Lung (tissue), 12 donors: ENCODE data around the gene TSBP1. TPM values are rescaled to one million over a fixed set of nuclear protein-coding genes. Genes with fewer than 3 reads are reported as not detected.
"Not testable (repeated sequence)": the region's sequence is repeated elsewhere in the genome, so short reads cannot be mapped to it uniquely, and the experiment has no call there.

Source experiments
- ATAC-seq: fragments of 200-7000 bp; cut with Tn5 transposase; one replicate; pipeline ENCODE4 v1.9.1; 2020; ENCODE audit warnings: moderate number of reproducible peaks; ENCODE audit not compliant: insufficient read depth, low FRiP score
- DNase-seq, 3 donors: peaks; one replicate each; pipeline ENCODE4 v3.0.0-alpha.2; 2013 to 2017
- H3K27ac ChIP-seq, 2 donors: one replicate each; pipeline ENCODE4 v1.5.1; 2013; ENCODE audit warnings: mild to moderate bottlenecking in 2 of 2, moderate library complexity in 2 of 2, control low read depth in 1 of 2, inconsistent platforms in 1 of 2, low read depth in 1 of 2, low read length in 1 of 2
- H3K27me3 ChIP-seq, 3 donors: one replicate each; pipeline ENCODE4 v1.5.1; 2013; ENCODE audit warnings: low read length in 2 of 3; ENCODE audit not compliant: control insufficient read depth in 3 of 3, insufficient read depth in 3 of 3
- H3K36me3 ChIP-seq, 4 donors: one replicate each; pipeline ENCODE4 v1.5.1; 2013; ENCODE audit warnings: low read length in 4 of 4, mild to moderate bottlenecking in 1 of 4, moderate library complexity in 1 of 4; ENCODE audit not compliant: control insufficient read depth in 4 of 4, insufficient read depth in 4 of 4
- H3K4me1 ChIP-seq, 5 donors: one replicate each; pipeline ENCODE4 v1.5.1; 2013; ENCODE audit warnings: low read length in 5 of 5, mild to moderate bottlenecking in 2 of 5, moderate library complexity in 1 of 5; ENCODE audit not compliant: control insufficient read depth in 5 of 5, insufficient read depth in 5 of 5
- H3K4me3 ChIP-seq: one replicate; pipeline ENCODE4 v1.5.1; 2013; ENCODE audit warnings: mild to moderate bottlenecking, control low read depth, moderate library complexity
- H3K9ac ChIP-seq, 2 donors: one replicate each; pipeline ENCODE4 v1.5.1; 2013; ENCODE audit warnings: low read length in 2 of 2, control low read depth in 1 of 2; ENCODE audit not compliant: insufficient read depth in 1 of 2
- H3K9me3 ChIP-seq, 4 donors: one replicate each; pipeline ENCODE4 v1.5.1; 2013; ENCODE audit warnings: low read length in 3 of 4, mild to moderate bottlenecking in 1 of 4, moderate library complexity in 1 of 4; ENCODE audit not compliant: control insufficient read depth in 4 of 4, insufficient read depth in 3 of 4
- CTCF ChIP-seq: IDR thresholded peaks from 2 replicates; pipeline ENCODE4 v1.5.1; 2012; ENCODE audit warnings: mild to moderate bottlenecking; ENCODE audit errors: control extremely low read depth, extremely low read depth
- WGBS, 2 donors: extraction: QIAGEN DNeasy Blood & Tissue Kit; methylation state at CpG; one replicate each; pipeline ENCODE4 v1.1.7; 2013; 5-methylcytosine and 5-hydroxymethylcytosine counted together
- polyA plus RNA-seq, 2 donors: library from polyadenylated mRNA; stranded (reverse); fragments of 200-250 nt; gene quantifications; one replicate each; pipeline ENCODE4 v1.2.1, GENCODE V29; 2013
- total RNA-seq, 2 donors: library from RNA; depleted of rRNA in 1 of 2; stranded (reverse); fragments of >200 nt in 1 of 2; gene quantifications; one replicate each; pipeline ENCODE4 v1.2.1, GENCODE V29; 2014 to 2021
- donor health status: control.
- donor health status: control.
- donor health status: Bipolar disorder and iron deficiency.
- donor health status: healthy.
- donor health status: DM: yes; HTN: yes; CAD: no.

Gene TSBP1
- total and polyA plus RNA-seq, 4 donors = not detected

GRCh38 chr6:32369660-32370059 is 2.0 kb downstream of the TSBP1 start:
- no peak overlapping the region for H3K27ac ChIP-seq
- TF ChIP-seq CTCF = no peak
- no peak overlapping the region for H3K4me3 ChIP-seq
- no peaks in the 10 kb centered on the region for H3K4me1 ChIP-seq
- WGBS, 2 donors = 37 to 52% methylated on average over 3 of the region's 3 CpGs
- DNase-seq (no peak), ATAC-seq (no peak)
- H3K27me3 ChIP-seq = no peaks in the 10 kb centered on the region
- no peaks in the 10 kb centered on the region for H3K36me3 ChIP-seq
- no peak overlapping the region for H3K9ac ChIP-seq
- H3K9me3 ChIP-seq = no peaks in the 10 kb centered on the region

DNA sequence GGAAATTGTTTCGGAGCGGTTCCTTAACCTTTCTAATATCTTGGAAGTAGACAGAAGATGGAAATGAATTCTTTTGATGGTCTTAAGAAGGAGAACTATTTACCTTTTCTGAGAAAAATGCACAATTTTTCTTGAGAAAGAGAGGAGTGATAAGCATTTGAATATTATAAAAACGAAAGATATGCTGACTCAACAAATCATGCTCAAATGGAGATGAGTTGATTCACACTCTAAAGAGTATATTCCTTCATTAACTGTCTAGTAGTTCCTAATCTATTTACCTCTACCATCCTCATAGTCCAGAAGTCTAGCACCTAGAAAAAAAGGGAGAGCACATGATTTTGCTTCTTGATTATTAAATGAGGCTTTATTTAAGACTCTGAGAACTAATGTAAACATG is 4.1 kb downstream of the TSBP1 start:
- no peaks in the 10 kb centered on the region for H3K36me3 ChIP-seq

DNA sequence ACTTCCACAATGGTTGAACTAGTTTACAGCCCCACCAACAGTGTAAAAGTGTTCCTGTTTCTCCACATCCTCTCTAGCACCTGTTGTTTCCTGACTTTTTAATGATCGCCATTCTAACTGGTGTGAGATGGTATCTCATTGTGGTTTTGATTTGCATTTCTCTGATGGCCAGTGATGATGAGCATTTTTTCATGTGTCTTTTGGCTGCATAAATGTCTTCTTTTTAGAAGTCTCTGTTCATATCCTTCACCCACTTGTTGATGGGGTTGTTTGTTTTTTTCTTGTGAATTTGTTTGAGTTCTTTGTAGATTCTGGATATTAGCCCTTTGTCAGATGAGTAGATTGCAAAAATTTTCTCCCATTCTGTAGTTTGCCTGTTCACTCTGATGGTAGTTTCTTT is 12.5 kb downstream of the TSBP1 start:
- not testable (repeated sequence) for H3K4me3 ChIP-seq, H3K9me3 ChIP-seq, H3K4me1 ChIP-seq, H3K36me3 ChIP-seq, H3K27ac ChIP-seq, DNase-seq, H3K27me3 ChIP-seq, ATAC-seq, H3K9ac ChIP-seq
- 60% methylated on average over 1 of the region's 1 CpG; no CpG with 5 or more reads in 1 of the 2 donors for WGBS, 2 donors

More for the DNA sequence above, 4.1 kb downstream of the TSBP1 start:
- no peaks in the 10 kb centered on the region for H3K4me1 ChIP-seq
- no peak for TF ChIP-seq CTCF
- H3K27me3 ChIP-seq = no peaks in the 10 kb centered on the region
- no peak for ATAC-seq
- no peak overlapping the region for H3K9ac ChIP-seq
- DNase-seq = no peak
- H3K27ac ChIP-seq = no peak overlapping the region
- no peaks in the 10 kb centered on the region for H3K9me3 ChIP-seq
- H3K4me3 ChIP-seq = no peak overlapping the region
- 90 to 91% methylated on average over 3 of the region's 3 CpGs for WGBS, 2 donors

GRCh38 chr6:32358548-32358947 is 13.2 kb downstream of the TSBP1 start:
- 71 to 95% methylated on average over 6 to 8 of the region's 8 CpGs for WGBS, 2 donors
- not testable (repeated sequence) for H3K4me1 ChIP-seq, H3K27me3 ChIP-seq, H3K9ac ChIP-seq, DNase-seq, H3K27ac ChIP-seq, H3K36me3 ChIP-seq, ATAC-seq, H3K9me3 ChIP-seq, H3K4me3 ChIP-seq

- Histone ChIP-seq H3K4me3 (no peak overlapping the region), H3K4me1 (no peaks in the 10 kb centered on the region), H3K9me3 (no peaks in the 10 kb centered on the region), H3K36me3 (no peaks in the 10 kb centered on the region), H3K9ac (no peak overlapping the region), H3K27ac (no peak overlapping the region), H3K27me3 (no peaks in the 10 kb centered on the region)
- no peak for ATAC-seq
- WGBS, 2 donors = 66 to 88% methylated on average over 1 of the region's 1 CpG
- TF ChIP-seq CTCF = no peak
- no peak for DNase-seq
Measured at GRCh38 chr6:32355018-32355417, 16.7 kb downstream of the TSBP1 start.
